ENCODE results near the gene PTPN2.

Gene PTPN2

DNA sequence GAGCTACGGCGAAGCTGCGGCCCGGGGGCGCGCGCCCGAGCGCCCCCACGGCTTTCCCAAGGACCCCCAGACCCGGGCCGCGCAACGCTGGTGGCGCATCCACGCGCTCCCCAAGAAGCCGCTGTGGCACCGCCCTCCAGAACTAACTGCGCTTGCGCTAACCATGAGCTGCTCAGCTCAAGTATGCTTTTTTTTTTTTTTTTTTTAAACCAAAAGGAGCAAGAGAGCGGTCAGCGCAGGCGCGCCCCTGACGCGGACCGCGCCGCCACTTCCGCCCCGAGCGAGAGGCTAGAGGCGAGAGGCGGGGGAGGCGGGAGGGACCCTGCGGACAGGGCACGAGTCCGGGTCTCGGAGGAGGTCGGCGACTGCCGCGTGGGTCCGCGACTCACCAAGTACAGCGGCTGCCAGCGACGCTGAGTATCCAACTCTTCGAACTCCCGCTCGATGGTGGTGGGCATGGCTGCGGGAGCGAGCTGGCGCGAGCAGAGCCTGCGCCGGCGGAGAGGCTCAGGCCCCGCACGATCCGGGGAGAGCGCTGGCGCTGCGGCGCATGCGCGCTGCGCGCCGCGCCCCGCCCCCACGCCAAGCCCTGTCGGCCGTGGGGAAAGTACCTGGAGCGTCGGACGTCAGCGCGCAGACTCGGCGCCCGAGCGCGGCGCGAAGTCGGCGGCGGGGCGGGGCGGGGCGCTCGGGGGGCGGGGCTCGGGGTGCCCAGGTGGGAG, at the start of gene PTPN2:
TSS of gene PTPN2 (minus strand) at position 554 of the 722 bp plus-strand sequence. CDS start at position 458, 96 bp downstream.
- peaks cover 13 to 16% of the 10 kb centered on the region in 2 donors for H3K4me1 ChIP-seq (ENCODE audit: control insufficient read depth in 2 of 2, insufficient read depth in 2 of 2, low read length in 2 of 2)
- H3K9ac ChIP-seq (ENCODE audit: low read depth in 1 of 2, low read length in 2 of 2) = peak within 1 kb of the TSS; percentile 93 to 94
- H3K36me3 ChIP-seq (ENCODE audit: control insufficient read depth in 2 of 2, insufficient read depth in 2 of 2, low read length in 2 of 2) = no peaks in the 10 kb centered on the region
- H3K4me3 ChIP-seq (ENCODE audit: low read length in 2 of 2) = peak within 1 kb of the TSS; percentile 81 to 90
- no peaks in the 10 kb centered on the region for H3K27me3 ChIP-seq (ENCODE audit: control insufficient read depth in 2 of 2, insufficient read depth in 2 of 2, low read length in 2 of 2)
- H3K9me3 ChIP-seq (ENCODE audit: control insufficient read depth in 2 of 2, low read length in 2 of 2) = no peaks in the 10 kb centered on the region
- peak within 1 kb of the TSS; percentile 100 for H3K27ac ChIP-seq (ENCODE audit: low read depth in 2 of 2, low read length in 2 of 2)

DNA sequence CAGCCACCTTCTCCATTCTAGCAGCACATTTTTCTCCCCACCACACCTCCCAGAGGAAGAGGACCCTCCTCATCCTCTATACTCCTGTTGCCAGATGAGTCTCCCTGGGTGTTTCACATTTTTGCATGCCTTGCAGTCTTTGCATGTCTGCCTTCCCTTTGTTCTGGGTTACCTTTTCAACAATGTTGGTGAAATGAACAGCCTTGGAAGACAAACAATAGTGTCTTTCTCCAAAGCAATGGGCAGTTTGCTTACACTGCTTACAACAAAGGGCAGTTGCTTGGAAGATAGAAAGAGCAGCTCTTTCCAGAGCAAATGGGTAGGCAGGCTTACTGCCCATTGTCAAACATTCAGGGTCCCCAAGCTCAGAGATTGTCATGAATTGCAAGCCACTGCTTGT, 49.3 kb upstream of the PTPN2 start:
- H3K27me3 ChIP-seq (ENCODE audit: control insufficient read depth in 2 of 2, insufficient read depth in 2 of 2, low read length in 2 of 2) = no peaks in the 10 kb centered on the region
- H3K27ac ChIP-seq (ENCODE audit: low read depth in 2 of 2, low read length in 2 of 2) = no peak overlapping the region
- H3K4me3 ChIP-seq (ENCODE audit: low read length in 2 of 2) = no peak overlapping the region
- H3K9ac ChIP-seq (ENCODE audit: low read depth in 1 of 2, low read length in 2 of 2) = no peak overlapping the region
- H3K9me3 ChIP-seq (ENCODE audit: control insufficient read depth in 2 of 2, low read length in 2 of 2) = no peaks in the 10 kb centered on the region
- no peaks in the 10 kb centered on the region for H3K36me3 ChIP-seq (ENCODE audit: control insufficient read depth in 2 of 2, insufficient read depth in 2 of 2, low read length in 2 of 2)
- H3K4me1 ChIP-seq (ENCODE audit: control insufficient read depth in 2 of 2, insufficient read depth in 2 of 2, low read length in 2 of 2) = no peaks in the 10 kb centered on the region

DNA sequence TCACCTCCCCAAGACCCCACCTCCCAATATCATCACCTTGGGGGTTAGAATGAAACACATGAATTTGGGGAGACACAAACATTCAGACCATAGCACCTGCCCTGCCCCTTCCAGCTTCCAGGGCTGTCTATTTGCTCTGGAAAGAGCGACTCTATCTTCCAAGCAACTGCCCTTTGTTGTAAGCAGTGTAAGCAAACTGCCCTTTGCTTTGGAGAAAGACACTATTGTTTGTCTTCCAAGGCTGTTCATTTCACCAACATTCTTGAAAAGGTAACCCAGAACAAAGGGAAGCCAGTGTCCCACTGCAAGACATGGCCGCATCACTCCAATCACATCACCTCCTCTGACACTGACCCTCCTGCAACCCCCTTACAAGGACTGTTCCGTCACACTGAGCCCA, 46.9 kb upstream of the PTPN2 start:
- Histone ChIP-seq H3K27ac (ENCODE audit: low read depth in 2 of 2, low read length in 2 of 2) (no peak overlapping the region), H3K27me3 (ENCODE audit: control insufficient read depth in 2 of 2, insufficient read depth in 2 of 2, low read length in 2 of 2) (no peaks in the 10 kb centered on the region), H3K9me3 (ENCODE audit: control insufficient read depth in 2 of 2, low read length in 2 of 2) (no peaks in the 10 kb centered on the region), H3K9ac (ENCODE audit: low read depth in 1 of 2, low read length in 2 of 2) (no peak overlapping the region), H3K36me3 (ENCODE audit: control insufficient read depth in 2 of 2, insufficient read depth in 2 of 2, low read length in 2 of 2) (no peaks in the 10 kb centered on the region), H3K4me3 (ENCODE audit: low read length in 2 of 2) (no peak overlapping the region), H3K4me1 (ENCODE audit: control insufficient read depth in 2 of 2, insufficient read depth in 2 of 2, low read length in 2 of 2) (no peaks in the 10 kb centered on the region)

DNA sequence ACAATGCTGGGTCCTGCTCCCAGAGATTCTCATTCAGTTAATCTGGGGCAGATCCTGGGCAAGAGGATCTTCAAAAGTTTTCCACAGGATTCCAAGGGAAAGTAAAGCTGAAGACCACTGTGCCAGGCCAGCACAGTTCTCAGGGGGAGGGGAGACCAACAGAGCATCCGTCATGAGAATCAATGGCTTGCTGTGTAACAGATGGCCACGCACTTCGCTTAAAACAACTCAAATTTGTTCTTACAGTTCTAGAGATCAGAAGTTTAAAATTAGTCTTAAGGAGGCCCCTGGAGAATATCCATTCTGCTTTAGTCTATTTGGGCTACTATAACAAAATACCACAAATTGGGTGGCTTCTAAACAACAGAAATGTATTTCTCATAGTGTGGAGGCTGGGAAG, 46.3 kb upstream of the PTPN2 start:
- Histone ChIP-seq H3K9ac (ENCODE audit: low read depth in 1 of 2, low read length in 2 of 2) (no peak overlapping the region), H3K4me3 (ENCODE audit: low read length in 2 of 2) (no peak overlapping the region), H3K27ac (ENCODE audit: low read depth in 2 of 2, low read length in 2 of 2) (no peak overlapping the region), H3K9me3 (ENCODE audit: control insufficient read depth in 2 of 2, low read length in 2 of 2) (no peaks in the 10 kb centered on the region), H3K36me3 (ENCODE audit: control insufficient read depth in 2 of 2, insufficient read depth in 2 of 2, low read length in 2 of 2) (no peaks in the 10 kb centered on the region), H3K4me1 (ENCODE audit: control insufficient read depth in 2 of 2, insufficient read depth in 2 of 2, low read length in 2 of 2) (no peaks in the 10 kb centered on the region), H3K27me3 (ENCODE audit: control insufficient read depth in 2 of 2, insufficient read depth in 2 of 2, low read length in 2 of 2) (no peaks in the 10 kb centered on the region)

DNA sequence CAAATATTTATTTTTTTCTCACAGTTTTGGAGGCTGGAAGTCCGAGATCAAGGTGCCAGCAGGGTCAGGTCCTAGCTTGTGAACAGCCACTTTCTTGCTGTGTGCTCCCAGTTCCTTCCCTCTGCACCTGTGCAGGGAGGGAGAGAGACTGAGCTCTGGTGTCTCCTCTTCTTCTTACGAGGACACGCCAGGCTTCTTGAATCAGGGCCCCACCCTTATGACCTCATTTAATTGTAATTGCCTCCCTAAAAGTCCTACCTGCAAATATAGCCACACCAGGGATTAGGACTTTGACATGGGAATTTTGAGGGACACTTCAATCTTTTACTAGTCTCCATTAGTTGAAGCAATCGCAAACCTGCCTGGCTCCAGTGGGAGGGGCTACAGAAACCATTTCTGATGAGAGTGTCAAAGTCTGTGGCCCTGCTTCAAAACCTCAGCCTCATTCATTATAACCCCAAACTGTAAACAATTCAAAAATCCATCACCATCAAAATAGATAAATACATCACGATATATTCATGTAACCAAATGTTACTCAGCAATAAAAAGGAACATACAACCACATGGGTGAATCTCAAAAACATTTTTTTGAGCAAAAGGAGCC, 45.5 kb upstream of the PTPN2 start:
- H3K9me3 ChIP-seq (ENCODE audit: control insufficient read depth in 2 of 2, low read length in 2 of 2) = no peaks in the 10 kb centered on the region
- H3K27me3 ChIP-seq (ENCODE audit: control insufficient read depth in 2 of 2, insufficient read depth in 2 of 2, low read length in 2 of 2) = no peaks in the 10 kb centered on the region
- no peaks in the 10 kb centered on the region for H3K36me3 ChIP-seq (ENCODE audit: control insufficient read depth in 2 of 2, insufficient read depth in 2 of 2, low read length in 2 of 2)
- H3K27ac ChIP-seq (ENCODE audit: low read depth in 2 of 2, low read length in 2 of 2) = no peak overlapping the region
- H3K4me1 ChIP-seq (ENCODE audit: control insufficient read depth in 2 of 2, insufficient read depth in 2 of 2, low read length in 2 of 2) = no peaks in the 10 kb centered on the region
- no peak overlapping the region for H3K9ac ChIP-seq (ENCODE audit: low read depth in 1 of 2, low read length in 2 of 2)
- no peak overlapping the region for H3K4me3 ChIP-seq (ENCODE audit: low read length in 2 of 2)

DNA sequence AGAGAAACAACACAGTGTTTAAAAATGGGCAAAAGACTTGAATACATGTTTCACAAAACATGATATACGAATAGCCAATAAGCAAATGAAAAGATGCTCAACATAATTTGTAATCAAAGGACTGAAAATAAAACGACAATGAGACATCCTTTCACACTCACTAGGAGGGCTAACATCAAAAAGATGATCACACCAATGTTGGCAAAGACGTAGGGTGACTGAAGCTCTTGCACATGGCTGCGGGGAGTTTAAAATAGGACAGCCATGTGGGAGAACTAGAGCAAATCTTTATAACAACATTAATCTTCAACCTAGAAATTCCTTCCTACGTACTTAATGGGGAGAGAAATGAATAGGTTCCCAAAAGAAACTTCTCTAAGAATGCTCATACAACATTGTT, 44.6 kb upstream of the PTPN2 start:
- no peaks in the 10 kb centered on the region for H3K4me1 ChIP-seq (ENCODE audit: control insufficient read depth in 2 of 2, insufficient read depth in 2 of 2, low read length in 2 of 2)
- no peaks in the 10 kb centered on the region for H3K36me3 ChIP-seq (ENCODE audit: control insufficient read depth in 2 of 2, insufficient read depth in 2 of 2, low read length in 2 of 2)
- H3K9me3 ChIP-seq (ENCODE audit: control insufficient read depth in 2 of 2, low read length in 2 of 2) = no peaks in the 10 kb centered on the region
- no peak overlapping the region for H3K4me3 ChIP-seq (ENCODE audit: low read length in 2 of 2)
- H3K9ac ChIP-seq (ENCODE audit: low read depth in 1 of 2, low read length in 2 of 2) = no peak overlapping the region
- H3K27ac ChIP-seq (ENCODE audit: low read depth in 2 of 2, low read length in 2 of 2) = no peak overlapping the region
- no peaks in the 10 kb centered on the region for H3K27me3 ChIP-seq (ENCODE audit: control insufficient read depth in 2 of 2, insufficient read depth in 2 of 2, low read length in 2 of 2)

DNA sequence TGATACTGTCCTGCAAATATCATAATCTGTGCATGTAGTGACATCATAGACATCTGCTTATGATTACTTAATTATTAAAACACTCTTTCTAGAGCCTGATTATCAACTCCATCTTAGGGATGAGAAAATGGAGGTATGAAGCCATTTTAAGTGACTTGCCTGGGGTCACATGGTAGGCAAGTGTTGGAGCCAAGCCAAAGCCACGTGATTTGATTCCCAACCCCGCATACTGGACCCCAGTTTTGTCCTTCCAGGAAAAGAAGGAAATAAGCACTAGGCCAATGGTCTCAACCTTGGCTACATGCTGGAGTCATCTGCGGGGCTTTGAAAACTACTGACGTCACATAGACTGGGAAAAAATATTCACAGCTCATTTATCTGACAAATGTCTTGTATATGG, 44.2 kb upstream of the PTPN2 start:
- no peak overlapping the region for H3K27ac ChIP-seq (ENCODE audit: low read depth in 2 of 2, low read length in 2 of 2)
- H3K4me3 ChIP-seq (ENCODE audit: low read length in 2 of 2) = no peak overlapping the region
- no peaks in the 10 kb centered on the region for H3K36me3 ChIP-seq (ENCODE audit: control insufficient read depth in 2 of 2, insufficient read depth in 2 of 2, low read length in 2 of 2)
- no peak overlapping the region for H3K9ac ChIP-seq (ENCODE audit: low read depth in 1 of 2, low read length in 2 of 2)
- no peaks in the 10 kb centered on the region for H3K9me3 ChIP-seq (ENCODE audit: control insufficient read depth in 2 of 2, low read length in 2 of 2)
- H3K27me3 ChIP-seq (ENCODE audit: control insufficient read depth in 2 of 2, insufficient read depth in 2 of 2, low read length in 2 of 2) = no peaks in the 10 kb centered on the region
- no peaks in the 10 kb centered on the region for H3K4me1 ChIP-seq (ENCODE audit: control insufficient read depth in 2 of 2, insufficient read depth in 2 of 2, low read length in 2 of 2)

DNA sequence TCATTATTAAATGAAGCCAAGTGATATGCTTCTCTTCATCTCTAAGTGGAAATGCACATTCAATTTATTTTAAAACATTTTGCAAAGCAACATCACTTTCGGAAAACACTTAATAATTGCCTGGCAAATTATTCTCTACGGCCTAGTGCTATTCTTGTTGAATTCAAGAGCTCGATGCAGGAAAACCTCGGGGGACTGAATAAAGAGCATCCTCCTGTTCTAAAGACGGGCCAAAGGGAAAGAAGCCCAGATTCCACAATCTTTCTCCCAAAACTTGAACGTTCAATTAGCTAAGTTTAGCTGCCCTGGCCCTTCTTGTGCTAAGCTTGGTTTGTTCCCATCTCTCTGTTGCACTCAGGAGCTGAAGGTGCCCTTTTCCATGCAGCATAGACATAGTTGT, 40.6 kb upstream of the PTPN2 start:
- Histone ChIP-seq H3K4me1 (ENCODE audit: control insufficient read depth in 2 of 2, insufficient read depth in 2 of 2, low read length in 2 of 2) (no peaks in the 10 kb centered on the region), H3K9me3 (ENCODE audit: control insufficient read depth in 2 of 2, low read length in 2 of 2) (no peaks in the 10 kb centered on the region), H3K36me3 (ENCODE audit: control insufficient read depth in 2 of 2, insufficient read depth in 2 of 2, low read length in 2 of 2) (no peaks in the 10 kb centered on the region), H3K4me3 (ENCODE audit: low read length in 2 of 2) (no peak overlapping the region), H3K27ac (ENCODE audit: low read depth in 2 of 2, low read length in 2 of 2) (no peak overlapping the region), H3K9ac (ENCODE audit: low read depth in 1 of 2, low read length in 2 of 2) (no peak overlapping the region), H3K27me3 (ENCODE audit: control insufficient read depth in 2 of 2, insufficient read depth in 2 of 2, low read length in 2 of 2) (no peaks in the 10 kb centered on the region)

DNA sequence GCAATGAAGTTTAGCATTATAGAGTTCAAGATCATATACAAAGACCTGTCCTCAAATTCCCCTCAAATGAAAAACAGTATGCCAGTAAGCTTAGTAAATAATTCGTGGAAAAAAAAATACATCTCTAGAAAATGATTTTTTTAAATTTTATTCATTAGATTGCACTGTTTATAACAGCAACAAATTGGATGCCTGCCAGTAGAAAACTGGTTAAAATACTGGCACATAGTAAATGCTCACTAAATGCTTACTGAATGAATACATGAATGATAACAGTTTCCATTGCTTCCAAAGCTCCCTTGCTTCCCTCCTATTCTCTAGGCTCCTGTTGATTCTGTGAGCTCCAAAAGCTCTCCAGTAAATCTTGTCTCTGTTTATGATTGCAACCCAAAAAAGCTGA, 38.2 kb upstream of the PTPN2 start:
- Histone ChIP-seq H3K27me3 (ENCODE audit: control insufficient read depth in 2 of 2, insufficient read depth in 2 of 2, low read length in 2 of 2) (no peaks in the 10 kb centered on the region), H3K4me1 (ENCODE audit: control insufficient read depth in 2 of 2, insufficient read depth in 2 of 2, low read length in 2 of 2) (no peaks in the 10 kb centered on the region), H3K9me3 (ENCODE audit: control insufficient read depth in 2 of 2, low read length in 2 of 2) (no peaks in the 10 kb centered on the region), H3K4me3 (ENCODE audit: low read length in 2 of 2) (no peak overlapping the region), H3K36me3 (ENCODE audit: control insufficient read depth in 2 of 2, insufficient read depth in 2 of 2, low read length in 2 of 2) (no peaks in the 10 kb centered on the region), H3K9ac (ENCODE audit: low read depth in 1 of 2, low read length in 2 of 2) (no peak overlapping the region), H3K27ac (ENCODE audit: low read depth in 2 of 2, low read length in 2 of 2) (no peak overlapping the region)

DNA sequence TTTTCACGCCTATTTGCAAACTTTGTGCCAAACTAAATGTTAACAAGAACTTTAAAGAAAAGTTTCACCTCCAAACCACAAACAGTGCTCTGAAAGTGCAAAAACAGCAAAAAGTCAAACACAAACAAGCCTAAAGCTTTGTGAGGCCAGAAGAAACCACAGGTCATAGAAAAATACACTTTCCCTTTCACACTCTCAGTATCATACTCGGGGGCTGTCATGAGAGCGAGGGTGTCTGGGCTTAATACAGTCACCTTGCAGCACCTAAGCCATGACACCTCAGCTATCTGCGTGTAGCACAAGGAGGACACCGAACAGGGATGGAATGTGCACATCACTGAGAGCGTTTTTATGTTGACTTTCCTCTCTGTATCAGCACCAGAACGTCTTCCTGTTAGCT, 37.1 kb upstream of the PTPN2 start:
- Histone ChIP-seq H3K36me3 (ENCODE audit: control insufficient read depth in 2 of 2, insufficient read depth in 2 of 2, low read length in 2 of 2) (no peaks in the 10 kb centered on the region), H3K27me3 (ENCODE audit: control insufficient read depth in 2 of 2, insufficient read depth in 2 of 2, low read length in 2 of 2) (no peaks in the 10 kb centered on the region)

More for the DNA sequence above, 37.1 kb upstream of the PTPN2 start:
- Histone ChIP-seq H3K9ac (ENCODE audit: low read depth in 1 of 2, low read length in 2 of 2) (no peak overlapping the region), H3K4me3 (ENCODE audit: low read length in 2 of 2) (no peak overlapping the region), H3K4me1 (ENCODE audit: control insufficient read depth in 2 of 2, insufficient read depth in 2 of 2, low read length in 2 of 2) (no peaks in the 10 kb centered on the region), H3K9me3 (ENCODE audit: control insufficient read depth in 2 of 2, low read length in 2 of 2) (no peaks in the 10 kb centered on the region), H3K27ac (ENCODE audit: low read depth in 2 of 2, low read length in 2 of 2) (no peak overlapping the region)
